Right lobe of liver (tissue), 6 donors: ENCODE data around the gene PRM2. TPM values are rescaled to one million over a fixed set of nuclear protein-coding genes. Genes with fewer than 3 reads are reported as not detected.

ENCODE experiments used
- ATAC-seq, 4 donors: fragments of 200-7000 bp; cut with Tn5 transposase; one replicate each; pipeline ENCODE4 v1.9.1; 2020; ENCODE audit warnings: mild to moderate bottlenecking in 4 of 4, moderate library complexity in 4 of 4
- DNase-seq, 3 donors: peaks; one replicate each; pipeline ENCODE4 v3.0.0-alpha.2; 2020
- H3K27ac ChIP-seq, 3 donors: fragments of 200-600 bp; one replicate each; pipeline ENCODE4 v1.8.0; 2022
- H3K27me3 ChIP-seq, 2 donors: fragments of 200-600 bp; one replicate each; pipeline ENCODE4 v1.8.0; 2022
- H3K36me3 ChIP-seq, 4 donors: fragments of 200-600 bp; sonication (generic) in 1 of 4; one replicate each; pipeline versions ENCODE4 v1.5.1 to v1.8.0; 2017 to 2022; ENCODE audit warnings: control low read depth in 1 of 4
- H3K4me1 ChIP-seq, 4 donors: fragments of 200-600 bp; sonication (generic) in 1 of 4; one replicate each; pipeline versions ENCODE4 v1.5.1 to v1.8.0; 2017 to 2022; ENCODE audit warnings: control low read depth in 1 of 4
- H3K4me3 ChIP-seq, 3 donors: fragments of 200-600 bp; one replicate each; pipeline ENCODE4 v1.8.0; 2022
- H3K9me3 ChIP-seq, 4 donors: fragments of 200-600 bp; sonication (generic) in 1 of 4; one replicate each; pipeline versions ENCODE4 v1.5.1 to v1.8.0; 2017 to 2022; ENCODE audit warnings: control low read depth in 1 of 4
- CTCF ChIP-seq, 4 donors: fragments of 200-600 bp in 3 of 4; fragments of 450-650 bp in 1 of 4; IDR thresholded peaks; one replicate each; pipeline versions ENCODE4 v1.5.1 to v1.8.0; 2016 to 2022; ENCODE audit warnings: antibody characterized with exemption in 4 of 4, mild to moderate bottlenecking in 2 of 4
- POLR2A ChIP-seq: fragments of 450-650 bp; IDR thresholded peaks from one replicate; pipeline ENCODE4 v1.6.1; 2017; ENCODE audit warnings: antibody characterized with exemption, mild to moderate bottlenecking
- WGBS: methylation state at CpG from one replicate; pipeline ENCODE4 v1.1.6; 2018; ENCODE audit warnings: low coverage, low lambda C conversion rate; ENCODE audit not compliant: insufficient coverage; ENCODE audit errors: missing lambda C conversion rate; 5-methylcytosine and 5-hydroxymethylcytosine counted together
- intact Hi-C, 2 donors: fragments of 100-400 bp; cut with DNase I; formaldehyde crosslinking; loops; one replicate each; pipeline versions ENCODE4 v1.11.2 to v1.14.1; 2022
- total RNA-seq, 6 experiments: library from RNA; depleted of rRNA in 2 of 6; stranded (reverse); fragments of >200 nt in 2 of 6; fragmentation: NEBNext Ultra II Directional in 3 of 6; extraction: Animal tissue kit (Norgen Biotek cat#: 25700) in 3 of 6; gene quantifications; one replicate each; pipeline versions ENCODE4 v1.1.0 to v1.2.4, GENCODE V29; 2016 to 2023
- donor health status: DM: no; HTN: yes; CAD: no.
- donor health status: DM: no; HTN: no; CAD: no.
- donor health status: DM: no; HTN: no; CAD: no.
- donor health status: DM: no; HTN: yes; CAD: no.
- donor health status: DM: no; HTN: yes; CAD: no.

The PRM2 gene
- total RNA-seq, 6 experiments from 2014 or later: not detected

GRCh38 chr16:11265124-11265523 is 11.2 kb downstream of the PRM2 start:
- H3K27me3 ChIP-seq: no peaks in the 10 kb centered on the region
- H3K36me3 ChIP-seq: no peaks in the 10 kb centered on the region
- H3K4me1 ChIP-seq: no peaks in the 10 kb centered on the region
- H3K27ac ChIP-seq: no peak overlapping the region
- ATAC-seq: no peak
- no peaks in the 10 kb centered on the region for H3K9me3 ChIP-seq
- intact Hi-C loops: loop anchor here in 1 of 2 donors (10.0 kb wide), 1 partner anchor 80 kb away; the partner anchor contains the start of gene RMI2
- no peak for TF ChIP-seq CTCF (IDR thresholded peaks at IDR 0.05)
- no peak for TF ChIP-seq POLR2A
- no peak for DNase-seq
- H3K4me3 ChIP-seq: no peak overlapping the region
- 86% methylated on average over 2 of the region's 7 CpGs for WGBS

DNA sequence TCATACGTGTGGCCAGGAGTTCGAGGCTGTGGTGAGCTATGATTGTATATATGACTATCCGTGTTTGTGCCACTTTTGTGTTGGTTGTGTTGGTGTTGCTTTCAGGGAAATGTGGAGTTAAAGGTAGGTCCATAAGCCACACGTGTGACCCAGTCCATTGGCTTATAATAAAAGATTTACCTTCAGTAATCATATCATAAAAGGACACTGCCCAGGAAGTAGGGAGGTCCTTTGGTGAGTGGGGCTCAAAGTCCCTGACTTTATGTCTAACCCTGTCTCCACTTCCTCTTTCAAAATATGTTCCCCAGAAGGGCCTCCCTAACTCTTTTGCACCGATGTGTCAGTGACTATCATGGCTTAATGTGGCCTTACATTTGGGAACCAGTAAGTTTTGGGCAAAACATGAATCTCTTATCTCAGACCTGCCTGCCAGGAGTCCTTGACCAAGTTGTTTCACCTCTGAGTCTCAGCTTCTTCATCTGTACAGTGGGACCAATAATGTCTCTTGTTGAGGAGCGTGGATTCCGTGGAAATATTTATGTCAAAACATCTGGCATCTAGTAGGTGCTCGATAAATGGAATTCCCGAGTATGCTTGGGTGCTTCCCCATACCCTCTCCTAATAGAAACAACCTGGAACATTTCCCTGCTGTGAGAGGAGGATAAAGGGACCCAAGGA is 12.0 kb downstream of the PRM2 start:
- WGBS: 72% methylated on average over 6 of the region's 9 CpGs
- H3K4me1 ChIP-seq: peaks cover 0 to 7% (median 2%) of the 10 kb centered on the region in 4 donors
- intact Hi-C loops: loop anchor here in 1 of 2 donors (10.0 kb wide), 1 partner anchor 81 kb away; the partner anchor contains the start of gene RMI2
- ATAC-seq: no peak
- TF ChIP-seq POLR2A: no peak
- TF ChIP-seq CTCF (IDR thresholded peaks at IDR 0.05): no peak
- H3K27ac ChIP-seq: no peak overlapping the region
- H3K9me3 ChIP-seq: no peaks in the 10 kb centered on the region
- DNase-seq: no peak
- no peaks in the 10 kb centered on the region for H3K36me3 ChIP-seq
- no peaks in the 10 kb centered on the region for H3K27me3 ChIP-seq
- H3K4me3 ChIP-seq: no peak overlapping the region

- no peak for DNase-seq
- H3K36me3 ChIP-seq: no peaks in the 10 kb centered on the region
- WGBS: 79% methylated on average over 4 of the region's 4 CpGs
- H3K27me3 ChIP-seq: no peaks in the 10 kb centered on the region
- ATAC-seq: no peak
- intact Hi-C loops: loop anchor here in 1 of 2 donors (10.0 kb wide), 1 partner anchor 81 kb away; the partner anchor contains the start of gene RMI2
- no peak overlapping the region for H3K4me3 ChIP-seq
- TF ChIP-seq POLR2A (no peak), CTCF (IDR thresholded peaks at IDR 0.05) (no peak)
- peaks cover 0 to 9% (median 3%) of the 10 kb centered on the region in 4 donors for H3K4me1 ChIP-seq
- no peaks in the 10 kb centered on the region for H3K9me3 ChIP-seq
- H3K27ac ChIP-seq: no peak overlapping the region
These were observed 12.5 kb downstream of the PRM2 start for GRCh38 chr16:11263737-11264136.

DNA sequence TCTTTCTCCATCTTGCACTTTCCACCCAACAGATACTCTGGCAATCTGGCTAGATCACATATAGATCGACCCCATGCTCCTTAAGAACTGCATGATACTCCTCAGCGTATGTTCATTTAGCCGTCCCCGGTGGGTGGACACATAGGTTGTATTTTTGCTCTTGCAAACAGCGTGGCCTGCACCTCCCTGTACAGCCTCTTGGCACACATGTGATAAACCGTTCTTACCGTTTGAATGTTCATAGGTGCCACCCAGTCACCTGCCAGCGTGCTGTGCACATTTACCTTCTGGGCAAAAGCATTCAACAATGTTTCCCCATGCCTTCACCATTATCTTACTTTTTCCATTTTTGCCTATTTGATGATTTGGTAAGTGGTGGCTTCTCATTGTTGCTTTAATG is 13.4 kb downstream of the PRM2 start:
- intact Hi-C loops: loop anchor here in 1 of 2 donors (10.0 kb wide), 1 partner anchor 82 kb away; the partner anchor contains the start of gene RMI2
- H3K27me3 ChIP-seq: no peaks in the 10 kb centered on the region
- H3K9me3 ChIP-seq: no peaks in the 10 kb centered on the region
- TF ChIP-seq POLR2A: no peak
- no peak for TF ChIP-seq CTCF (IDR thresholded peaks at IDR 0.05)
- no peak for ATAC-seq
- DNase-seq: no peak
- H3K4me3 ChIP-seq: no peak overlapping the region
- 77% methylated on average over 8 of the region's 8 CpGs for WGBS
- no peak overlapping the region for H3K27ac ChIP-seq
- no peaks in the 10 kb centered on the region for H3K36me3 ChIP-seq
- H3K4me1 ChIP-seq: peaks cover 0 to 16% (median 5%) of the 10 kb centered on the region in 4 donors
